Measurements from ENCODE around the gene ARFGAP2.

- TF ChIP-seq EZH2 (IDR thresholded peaks at IDR 0.05; ENCODE audit: low read length, unreplicated experiment) = no peak
- TF ChIP-seq, protein P1, sequence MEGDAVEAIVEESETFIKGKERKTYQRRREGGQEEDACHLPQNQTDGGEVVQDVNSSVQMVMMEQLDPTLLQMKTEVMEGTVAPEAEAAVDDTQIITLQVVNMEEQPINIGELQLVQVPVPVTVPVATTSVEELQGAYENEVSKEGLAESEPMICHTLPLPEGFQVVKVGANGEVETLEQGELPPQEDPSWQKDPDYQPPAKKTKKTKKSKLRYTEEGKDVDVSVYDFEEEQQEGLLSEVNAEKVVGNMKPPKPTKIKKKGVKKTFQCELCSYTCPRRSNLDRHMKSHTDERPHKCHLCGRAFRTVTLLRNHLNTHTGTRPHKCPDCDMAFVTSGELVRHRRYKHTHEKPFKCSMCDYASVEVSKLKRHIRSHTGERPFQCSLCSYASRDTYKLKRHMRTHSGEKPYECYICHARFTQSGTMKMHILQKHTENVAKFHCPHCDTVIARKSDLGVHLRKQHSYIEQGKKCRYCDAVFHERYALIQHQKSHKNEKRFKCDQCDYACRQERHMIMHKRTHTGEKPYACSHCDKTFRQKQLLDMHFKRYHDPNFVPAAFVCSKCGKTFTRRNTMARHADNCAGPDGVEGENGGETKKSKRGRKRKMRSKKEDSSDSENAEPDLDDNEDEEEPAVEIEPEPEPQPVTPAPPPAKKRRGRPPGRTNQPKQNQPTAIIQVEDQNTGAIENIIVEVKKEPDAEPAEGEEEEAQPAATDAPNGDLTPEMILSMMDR (conservative IDR thresholded peaks at IDR 0.05; ENCODE audit: low read depth, low read length) = no peak
These were observed 53.6 kb downstream of the ARFGAP2 start for GRCh38 chr11:47123094-47123493.
